ENCODE measurements around the gene KCNQ1. TPM values are rescaled to one million over a fixed set of nuclear protein-coding genes. Genes with fewer than 3 reads are reported as not detected.

KCNQ1 gene
- total and polyA plus RNA-seq, 2 of the 13 experiments (the other 11 are each of a cell fraction or from before 2014, with no cell fraction given) = 0.02 to 0.08 TPM

GRCh38 chr11:2563213-2564007, 118.6 kb downstream of the KCNQ1 start (continued):
- TF ChIP-seq YY1 (IDR thresholded peaks at IDR 0.05; ENCODE audit: insufficient read depth, insufficient replicate concordance, low read depth, low read length) (peak; percentile 46), TARDBP (CRISPR knock-in tag; IDR thresholded peaks at IDR 0.05) (peak; percentile 89), SALL1 (CRISPR knock-in tag; IDR thresholded peaks at IDR 0.05) (peak; percentile 60), RFX3 (CRISPR knock-in tag; IDR thresholded peaks at IDR 0.05) (no peak), KMT2B (CRISPR knock-in tag; IDR thresholded peaks at IDR 0.05) (peak; percentile 57), ZNF570 (CRISPR knock-in tag; IDR thresholded peaks at IDR 0.05; ENCODE audit: borderline replicate concordance) (no peak), HCFC1 (IDR thresholded peaks at IDR 0.05; ENCODE audit: low read depth, low read length) (no peak; the same call in 1 of the 2 replicates), RBM22 (optimal IDR thresholded peaks at IDR 0.05; ENCODE audit: low read length) (no peak), ZMYM3 (CRISPR knock-in tag; IDR thresholded peaks at IDR 0.05) (no peak; the same call in 1 of the 2 replicates), GRHL1 (CRISPR knock-in tag; conservative IDR thresholded peaks at IDR 0.05) (no peak), KLF11 (CRISPR knock-in tag; IDR thresholded peaks at IDR 0.05) (no peak; the same call in 1 of the 2 replicates), ZNF7 (CRISPR knock-in tag; IDR thresholded peaks at IDR 0.05) (no peak), ZNF253 (CRISPR knock-in tag; IDR thresholded peaks at IDR 0.05; ENCODE audit: borderline replicate concordance) (no peak), MAZ (IDR thresholded peaks at IDR 0.05; ENCODE audit: borderline replicate concordance, low read depth, low read length) (no peak), MAZ (CRISPR knock-in tag; IDR thresholded peaks at IDR 0.05; ENCODE audit: low read depth) (0 out of 2 replicates have a peak, but pooled peaks have one; percentile 42), FIP1L1 (IDR thresholded peaks at IDR 0.05; ENCODE audit: borderline replicate concordance, insufficient read depth, low read depth, low read length) (no peak), ZBTB38 (CRISPR knock-in tag; IDR thresholded peaks at IDR 0.05) (no peak; the same call in 1 of the 2 replicates), ZNF12 (CRISPR knock-in tag; IDR thresholded peaks at IDR 0.05) (peak; percentile 71), ZNF552 (CRISPR knock-in tag; IDR thresholded peaks at IDR 0.05; ENCODE audit: borderline replicate concordance) (0 out of 2 replicates have a peak, but pooled peaks have one; percentile 37), PATZ1 (CRISPR knock-in tag; IDR thresholded peaks at IDR 0.05) (peak; percentile 81), SALL2 (CRISPR knock-in tag; IDR thresholded peaks at IDR 0.05) (peak; percentile 76), SSRP1 (CRISPR knock-in tag; IDR thresholded peaks at IDR 0.05) (no peak; the same call in 1 of the 2 replicates), POLR2AphosphoS2 (IDR thresholded peaks at IDR 0.05; ENCODE audit: low read depth, low read length) (no peak), HIC2 (CRISPR knock-in tag; IDR thresholded peaks at IDR 0.05; ENCODE audit: low read depth) (peak; percentile 72), GLI4 (CRISPR knock-in tag; IDR thresholded peaks at IDR 0.05; ENCODE audit: borderline replicate concordance) (peak; percentile 40; the same call in 1 of the 2 replicates), NFE2 (CRISPR knock-in tag; IDR thresholded peaks at IDR 0.05) (no peak)

All from HepG2 (cell line).